NCI-H1436 treated with DMSO at 0.1 percent for 48 hours (cell line): ENCODE results near the gene ADAM22.

ENCODE experiments used
- DNase-seq: peaks from one replicate; lab custom pipeline; 2025; lab: John Stamatoyannopoulos, UW

ADAM22 gene

GRCh38 chr7:88042803-88043202 lies 108.8 kb downstream of the ADAM22 start:
- no peak for DNase-seq

GRCh38 chr7:88044069-88044468 lies 110.0 kb downstream of the ADAM22 start:
- no peak for DNase-seq

- DNase-seq: no peak
Measured at GRCh38 chr7:88046839-88047573, 113.0 kb downstream of the ADAM22 start.

GRCh38 chr7:88057655-88058054 lies 123.6 kb downstream of the ADAM22 start:
- DNase-seq: no peak

GRCh38 chr7:88062238-88062637 lies 128.2 kb downstream of the ADAM22 start:
- DNase-seq: no peak

- no peak for DNase-seq
Measured at GRCh38 chr7:88069093-88069492, 135.0 kb downstream of the ADAM22 start.

GRCh38 chr7:88071994-88072714 lies 138.1 kb downstream of the ADAM22 start:
- no peak for DNase-seq

- no peak for DNase-seq
Measured at GRCh38 chr7:88072715-88073055, 138.6 kb downstream of the ADAM22 start.

- DNase-seq: no peak
Measured at GRCh38 chr7:88073626-88074025, 139.6 kb downstream of the ADAM22 start.

GRCh38 chr7:88075216-88075615 lies 141.2 kb downstream of the ADAM22 start:
- DNase-seq: no peak

GRCh38 chr7:88083883-88084282 lies 149.8 kb downstream of the ADAM22 start:
- no peak for DNase-seq

- DNase-seq: no peak
Measured at GRCh38 chr7:88089561-88089960, 155.5 kb downstream of the ADAM22 start.

- no peak for DNase-seq
Measured at GRCh38 chr7:88090240-88090639, 156.2 kb downstream of the ADAM22 start.

- DNase-seq: no peak
Measured at GRCh38 chr7:88090671-88091070, 156.6 kb downstream of the ADAM22 start.

GRCh38 chr7:88091988-88092675 lies 158.1 kb downstream of the ADAM22 start:
- DNase-seq: no peak

- DNase-seq: no peak
Measured at GRCh38 chr7:88092676-88092999, 158.6 kb downstream of the ADAM22 start.

- no peak for DNase-seq
Measured at GRCh38 chr7:88101769-88102168, 167.7 kb downstream of the ADAM22 start.

- no peak for DNase-seq
Measured at GRCh38 chr7:88102675-88103074, 168.6 kb downstream of the ADAM22 start.

GRCh38 chr7:88104732-88105131 lies 170.7 kb downstream of the ADAM22 start:
- DNase-seq: no peak

- DNase-seq: no peak
Measured at GRCh38 chr7:88105231-88105630, 171.2 kb downstream of the ADAM22 start.

GRCh38 chr7:88106434-88106833 lies 172.4 kb downstream of the ADAM22 start:
- DNase-seq: no peak

- DNase-seq: no peak
Measured at GRCh38 chr7:88109612-88110011, 175.6 kb downstream of the ADAM22 start.

GRCh38 chr7:88111140-88111743 lies 177.2 kb downstream of the ADAM22 start:
- no peak for DNase-seq
